Mesodermal cell (in vitro differentiated cells): ENCODE data around the gene SLC4A5.
"Not testable (repeated sequence)": the region's sequence is repeated elsewhere in the genome, so short reads cannot be mapped to it uniquely, and the experiment has no call there.

Experiments
- H3K27ac ChIP-seq: 2 replicates; pipeline ENCODE4 v1.7.0; 2013; ENCODE audit warnings: mild to moderate bottlenecking, low read depth, low read length, moderate library complexity; ENCODE audit not compliant: severe bottlenecking
- H3K36me3 ChIP-seq: 2 replicates; pipeline ENCODE4 v1.7.1; 2013; ENCODE audit warnings: mild to moderate bottlenecking, low read length, moderate library complexity; ENCODE audit not compliant: control insufficient read depth, insufficient read depth
- H3K4me1 ChIP-seq: one replicate; pipeline ENCODE4 v1.7.1; 2013; ENCODE audit warnings: mild to moderate bottlenecking, low read length; ENCODE audit not compliant: insufficient read depth, control insufficient read depth, poor library complexity, severe bottlenecking
- H3K4me3 ChIP-seq: 2 replicates; pipeline ENCODE4 v1.7.0; 2013; ENCODE audit warnings: low read length, control low read depth, mild to moderate bottlenecking; ENCODE audit not compliant: insufficient read depth, poor library complexity, severe bottlenecking; ENCODE audit errors: extremely low read depth
- H3K9me3 ChIP-seq: 2 replicates; pipeline ENCODE4 v1.7.1; 2013; ENCODE audit warnings: mild to moderate bottlenecking, low read length, moderate library complexity; ENCODE audit not compliant: control insufficient read depth
- WGBS, 2 experiments: methylation state at CpG; one replicate each; pipeline ENCODE4 v1.1.5; 2013; ENCODE audit warnings: missing lambda C conversion rate in 2 of 2; ENCODE audit not compliant: insufficient coverage in 2 of 2; 5-methylcytosine and 5-hydroxymethylcytosine counted together

The SLC4A5 gene

DNA sequence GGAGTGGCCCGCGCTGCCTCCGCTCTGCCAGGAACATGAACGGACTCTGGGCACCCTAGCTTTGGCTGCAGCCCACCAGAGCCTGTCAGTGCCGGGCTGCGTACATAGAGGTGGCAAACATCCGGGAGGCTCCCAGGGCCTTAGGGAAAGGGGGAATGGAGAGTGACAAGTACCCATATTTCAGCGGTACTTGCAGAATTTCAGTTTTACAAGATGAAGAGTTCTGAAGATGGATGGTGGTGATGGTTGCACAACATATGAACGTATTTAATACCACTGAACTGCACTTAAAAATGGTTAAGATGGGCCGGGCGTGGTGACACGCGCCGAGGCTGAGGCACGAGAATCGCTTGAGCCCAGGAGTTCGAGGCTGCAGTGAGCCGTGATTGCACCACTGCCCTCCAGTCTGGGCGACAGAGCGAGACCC is 143.9 kb downstream of the SLC4A5 start:
- peak overlapping the region; percentile 100 for H3K27ac ChIP-seq
- peak overlapping the region; percentile 87 for H3K4me3 ChIP-seq
- peaks cover 33% of the 10 kb centered on the region for H3K36me3 ChIP-seq
- no peaks in the 10 kb centered on the region for H3K9me3 ChIP-seq
- peaks cover 8% of the 10 kb centered on the region for H3K4me1 ChIP-seq
- WGBS, 2 experiments: 0 to 1% methylated on average over 9 to 14 of the region's 20 CpGs

- Histone ChIP-seq H3K9me3 (no peaks in the 10 kb centered on the region), H3K4me3 (peak within 1 kb of the TSS; percentile 87), H3K36me3 (peaks cover 28% of the 10 kb centered on the region), H3K27ac (peak within 1 kb of the TSS; percentile 100), H3K4me1 (peaks cover 8% of the 10 kb centered on the region)
- 0 to 1% methylated on average over 51 to 91 of the region's 96 CpGs for WGBS, 2 experiments
Observed at GRCh38 chr2:74198461-74199274, 144.5 kb downstream of the SLC4A5 start, which contains the start of gene MTHFD2. Gene MTHFD2, plus strand, starts transcription at chr2:74198615. Its CDS starts 27 bp downstream, at chr2:74198642.

- H3K9me3 ChIP-seq: no peaks in the 10 kb centered on the region
- WGBS, 2 experiments: 30 to 38% methylated on average over 16 to 17 of the region's 18 CpGs
- H3K36me3 ChIP-seq: peaks cover 23% of the 10 kb centered on the region
- peaks cover 8% of the 10 kb centered on the region for H3K4me1 ChIP-seq
- H3K27ac ChIP-seq: peak overlapping the region; percentile 100
- H3K4me3 ChIP-seq: peak overlapping the region; percentile 87
Observed at GRCh38 chr2:74198023-74198460, 145.2 kb downstream of the SLC4A5 start.

DNA sequence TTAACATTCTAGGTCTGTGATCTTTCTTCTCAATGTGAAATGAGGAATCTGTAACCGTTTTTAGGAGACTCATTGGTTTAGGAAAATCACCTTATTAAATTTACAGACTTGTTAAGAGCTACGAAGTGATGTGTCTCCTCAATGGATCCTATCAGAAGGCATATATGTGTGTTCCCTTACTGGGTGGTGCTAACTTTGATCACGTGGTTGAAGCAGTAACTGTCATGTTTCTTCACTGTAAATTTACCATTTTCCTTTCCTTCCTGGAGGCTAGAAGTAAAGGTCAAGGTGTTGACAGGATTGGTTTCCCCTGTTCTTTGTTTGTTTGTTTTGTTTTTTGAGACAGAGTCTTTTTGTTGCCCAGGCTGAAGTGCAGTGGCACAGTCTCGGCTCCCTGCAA is 146.2 kb downstream of the SLC4A5 start:
- no peak overlapping the region for H3K27ac ChIP-seq
- WGBS, 2 experiments: 100% methylated on average over 1 of the region's 4 CpGs; no CpG with 5 or more reads in 1 of the 2 experiments
- peaks cover 8% of the 10 kb centered on the region for H3K4me1 ChIP-seq
- H3K9me3 ChIP-seq: no peaks in the 10 kb centered on the region
- H3K36me3 ChIP-seq: peaks cover 13% of the 10 kb centered on the region
- H3K4me3 ChIP-seq: no peak overlapping the region

DNA sequence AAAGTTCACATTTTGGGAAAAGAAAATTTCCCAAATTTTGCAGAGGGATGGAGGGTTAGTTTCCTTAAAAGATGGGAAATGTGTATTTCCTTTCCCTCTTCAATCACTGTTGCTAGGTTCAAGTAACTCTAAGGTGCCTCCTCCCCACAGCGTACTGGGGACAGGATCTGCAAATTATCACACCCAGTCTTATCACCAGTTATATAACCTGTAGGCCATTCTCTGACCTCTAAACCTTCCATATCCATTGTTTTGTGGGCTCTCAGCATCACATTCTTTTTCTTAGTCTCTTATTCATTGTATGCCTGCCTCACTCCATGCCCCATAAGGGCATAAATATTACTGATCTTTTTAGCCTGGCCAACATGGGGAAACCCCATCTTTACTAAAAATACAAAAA is 148.4 kb downstream of the SLC4A5 start:
- H3K4me3 ChIP-seq: no peak overlapping the region
- WGBS, 2 experiments: 100% methylated on average over 1 of the region's 1 CpG; no CpG with 5 or more reads in 1 of the 2 experiments
- H3K36me3 ChIP-seq: no peaks in the 10 kb centered on the region
- H3K9me3 ChIP-seq: no peaks in the 10 kb centered on the region
- no peaks in the 10 kb centered on the region for H3K4me1 ChIP-seq
- H3K27ac ChIP-seq: no peak overlapping the region

- 86 to 89% methylated on average over 6 of the region's 6 CpGs for WGBS, 2 experiments
- H3K4me1 ChIP-seq: peaks cover 6% of the 10 kb centered on the region
- no peak overlapping the region for H3K27ac ChIP-seq
- no peaks in the 10 kb centered on the region for H3K9me3 ChIP-seq
- no peaks in the 10 kb centered on the region for H3K36me3 ChIP-seq
- no peak overlapping the region for H3K4me3 ChIP-seq
Observed at GRCh38 chr2:74191596-74192380, 151.4 kb downstream of the SLC4A5 start.

- H3K4me1 ChIP-seq: peaks cover 6% of the 10 kb centered on the region
- no peaks in the 10 kb centered on the region for H3K9me3 ChIP-seq
- no peaks in the 10 kb centered on the region for H3K36me3 ChIP-seq
- 83 to 100% methylated on average over 1 of the region's 3 CpGs for WGBS, 2 experiments
- no peak overlapping the region for H3K4me3 ChIP-seq
- H3K27ac ChIP-seq: no peak overlapping the region
Observed at GRCh38 chr2:74188696-74189095, 154.5 kb downstream of the SLC4A5 start.

DNA sequence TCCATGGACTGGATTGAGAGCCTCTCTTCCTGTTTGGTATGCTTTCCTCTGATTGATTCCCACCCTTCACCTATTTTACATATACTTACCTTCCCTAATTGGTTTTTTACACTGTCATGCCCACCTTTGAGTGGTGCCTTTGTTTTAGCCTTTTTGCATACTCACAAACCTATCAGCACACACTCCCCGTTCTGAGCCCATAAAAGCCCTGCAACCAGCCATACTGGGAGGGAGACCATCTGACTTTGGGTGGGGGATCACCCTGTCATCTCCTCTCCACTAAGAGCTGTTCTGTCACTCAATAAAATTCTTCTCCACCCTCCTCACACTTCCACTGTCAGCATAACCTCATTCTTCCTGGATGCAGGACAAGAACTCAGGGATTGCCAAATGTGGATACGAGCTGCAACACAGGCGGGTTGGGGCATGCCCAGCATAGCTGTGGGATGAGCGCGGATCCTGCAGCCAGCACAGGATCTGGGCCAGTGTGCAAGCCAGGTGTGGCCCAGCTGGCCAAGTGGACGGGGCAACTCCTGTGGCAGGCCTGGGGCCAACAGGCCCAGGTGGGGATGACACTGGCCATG is 155.1 kb downstream of the SLC4A5 start:
- Histone ChIP-seq H3K4me3 (no peak overlapping the region), H3K4me1 (peaks cover 6% of the 10 kb centered on the region), H3K9me3 (no peaks in the 10 kb centered on the region), H3K36me3 (no peaks in the 10 kb centered on the region), H3K27ac (no peak overlapping the region)
- WGBS, 2 experiments: 81 to 88% methylated on average over 4 to 6 of the region's 6 CpGs

DNA sequence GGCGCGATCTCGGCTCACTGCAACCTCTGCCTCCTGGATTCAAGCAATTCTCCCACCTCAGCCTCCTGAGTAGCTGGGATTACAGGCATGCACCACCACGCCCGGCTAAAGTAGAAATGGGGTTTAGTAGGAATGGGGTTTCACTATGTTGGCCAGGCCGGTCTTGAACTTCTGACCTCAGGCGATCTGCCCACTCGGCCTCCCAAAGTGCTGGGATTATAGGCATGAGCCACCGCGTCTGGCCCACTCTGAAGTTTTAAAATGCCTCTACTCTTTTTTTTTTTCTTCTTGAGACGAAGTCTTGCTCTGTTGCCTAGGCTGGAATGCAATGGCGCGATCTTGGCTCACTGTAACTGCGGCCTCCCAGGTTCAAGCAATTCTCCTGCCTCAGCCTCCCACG is 156.5 kb downstream of the SLC4A5 start:
- WGBS, 2 experiments: 95 to 96% methylated on average over 13 to 14 of the region's 15 CpGs
- not testable (repeated sequence) for H3K9me3 ChIP-seq, H3K27ac ChIP-seq, H3K4me1 ChIP-seq, H3K36me3 ChIP-seq, H3K4me3 ChIP-seq

DNA sequence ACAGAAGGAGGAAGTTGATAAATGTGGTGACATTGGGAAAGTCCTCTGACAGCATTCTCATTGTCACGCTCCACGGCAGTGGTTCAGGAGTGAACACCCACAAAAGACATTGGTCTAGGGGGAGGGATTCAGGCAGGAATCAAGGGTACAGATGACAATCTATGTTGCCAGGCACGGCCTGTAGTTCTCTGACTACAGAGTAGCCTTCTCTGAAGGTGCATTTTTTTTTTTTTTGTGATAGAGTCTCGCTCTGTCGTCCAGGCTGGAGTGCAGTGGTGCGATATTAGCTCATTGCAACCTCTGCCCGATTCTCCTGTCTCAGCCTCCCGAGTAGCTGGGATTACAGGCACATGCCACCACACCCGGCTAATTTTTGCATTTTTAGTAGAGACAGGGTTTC is 157.2 kb downstream of the SLC4A5 start:
- no peaks in the 10 kb centered on the region for H3K36me3 ChIP-seq
- no peaks in the 10 kb centered on the region for H3K9me3 ChIP-seq
- H3K27ac ChIP-seq: no peak overlapping the region
- no peak overlapping the region for H3K4me3 ChIP-seq
- peaks cover 6% of the 10 kb centered on the region for H3K4me1 ChIP-seq
- 91 to 95% methylated on average over 5 to 7 of the region's 9 CpGs for WGBS, 2 experiments
